HFF-Myc (cell line): Measurements from ENCODE around the gene FAM151A.
"Not testable (repeated sequence)": the region's sequence is repeated elsewhere in the genome, so short reads cannot be mapped to it uniquely, and the experiment has no call there.

Experiments
- DNase-seq: peaks from one replicate; pipeline ENCODE4 v3.0.0-alpha.2; 2011; ENCODE audit warnings: low read depth; ENCODE audit errors: extremely low read depth
- H3K4me3 ChIP-seq: replicated peaks from 2 replicates; pipeline ENCODE4 v1.5.1; 2011; ENCODE audit warnings: low read depth, mild to moderate bottlenecking, control low read depth, low read length
- CTCF ChIP-seq: IDR thresholded peaks from 2 replicates; pipeline ENCODE4 v1.5.1; 2012; ENCODE audit warnings: mild to moderate bottlenecking, low read depth, low read length, control low read depth; ENCODE audit errors: missing control alignments

Gene FAM151A

GRCh38 chr1:54649921-54650320 is 26.6 kb upstream of the FAM151A start:
- DNase-seq = no peak
- H3K4me3 ChIP-seq = no peak overlapping the region
- no peak for TF ChIP-seq CTCF

DNA sequence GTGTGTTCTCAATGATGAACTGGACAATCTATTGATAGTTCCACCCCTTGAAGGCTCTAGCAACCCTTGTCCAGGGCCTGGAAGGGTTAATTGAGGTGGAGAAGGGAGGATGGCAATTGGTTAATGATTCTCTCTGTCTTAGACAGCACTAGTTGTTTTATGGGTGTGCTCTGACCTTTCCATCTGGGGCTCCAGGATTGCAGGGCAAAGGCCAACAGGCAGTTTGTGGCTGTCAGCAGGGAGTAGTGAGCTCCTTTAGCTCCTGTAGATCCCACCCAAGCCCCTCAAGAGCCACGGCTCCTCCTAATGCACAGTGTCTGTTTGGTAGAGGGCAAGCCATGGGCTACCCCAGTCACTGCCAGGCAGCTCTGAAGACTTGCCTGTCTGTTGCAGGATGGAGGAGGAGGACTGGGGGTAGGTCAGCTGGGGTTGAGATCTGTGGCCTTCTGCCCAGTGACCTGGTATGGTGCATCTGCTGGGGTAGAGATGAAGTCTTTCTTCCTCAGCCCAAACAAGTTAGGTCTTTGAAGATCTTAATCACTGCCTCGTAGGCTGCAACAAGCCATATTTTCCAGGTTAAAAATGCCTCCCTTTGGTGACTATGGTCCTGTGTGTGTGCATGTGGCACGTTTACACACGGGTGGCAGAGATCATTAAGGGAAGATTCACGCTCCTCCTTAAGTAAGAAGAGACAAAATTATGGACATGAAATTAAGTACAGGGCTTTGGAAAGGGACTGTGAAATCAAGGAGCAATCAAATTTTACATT is 26.0 kb upstream of the FAM151A start:
- H3K4me3 ChIP-seq = no peak overlapping the region
- no peak for TF ChIP-seq CTCF
- no peak for DNase-seq

- no peak overlapping the region for H3K4me3 ChIP-seq
- no peak for DNase-seq
- TF ChIP-seq CTCF = no peak
These were observed 22.7 kb upstream of the FAM151A start for GRCh38 chr1:54645806-54646676.

GRCh38 chr1:54643736-54644135 is 20.4 kb upstream of the FAM151A start:
- no peak overlapping the region for H3K4me3 ChIP-seq
- TF ChIP-seq CTCF = no peak
- no peak for DNase-seq

DNA sequence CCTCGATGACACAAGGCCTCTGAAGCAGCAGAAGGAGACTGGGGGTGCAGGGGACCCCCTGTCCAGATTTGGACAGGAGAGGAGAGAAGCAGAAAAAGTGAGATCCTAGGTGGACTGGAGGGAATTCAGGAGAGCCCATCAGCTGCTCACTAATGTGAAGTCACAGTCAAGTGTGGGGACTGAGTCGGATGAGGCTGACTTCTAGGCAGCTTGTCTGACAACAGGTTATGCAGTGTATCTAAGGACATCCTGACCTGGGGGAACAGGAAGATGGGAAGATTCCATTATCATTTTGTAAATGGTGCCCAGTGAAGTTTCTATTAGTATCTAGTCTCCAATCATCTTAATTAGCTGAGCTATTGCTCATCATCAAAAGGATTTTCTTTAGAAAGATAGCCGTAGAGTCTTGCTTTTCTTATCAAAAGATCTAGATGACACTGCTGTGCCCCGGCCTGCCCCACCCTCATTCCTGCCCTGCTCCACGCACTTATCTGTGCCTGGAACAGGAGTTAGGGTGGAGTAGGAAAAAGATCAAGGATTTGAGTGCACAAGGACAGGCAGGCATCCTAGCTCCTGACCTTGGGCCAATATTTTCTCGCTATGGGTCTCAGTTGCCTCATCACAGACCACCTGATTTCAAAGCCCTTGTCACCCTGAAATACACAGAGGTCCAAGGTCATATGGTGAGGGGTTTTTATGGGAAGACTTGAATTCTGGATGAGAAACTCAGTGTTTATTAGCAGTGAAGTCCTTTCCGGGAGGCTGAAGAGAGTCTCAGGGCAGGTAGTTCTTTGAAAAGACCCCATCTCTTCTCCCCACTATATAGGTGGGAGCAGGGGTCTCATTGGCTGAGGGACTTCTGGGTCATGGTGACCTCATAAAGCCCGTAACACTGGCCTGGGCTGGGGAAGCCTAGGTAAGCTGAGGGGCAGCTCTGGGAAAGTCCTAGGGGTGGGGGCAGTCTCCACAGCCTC is 17.8 kb upstream of the FAM151A start, which contains the start of gene MROH7:
Gene MROH7 (plus strand): TSS at position 924 of the 974 bp plus-strand sequence. CDS start 11,141 bp downstream, outside the sequence.
- H3K4me3 ChIP-seq = no peak within 1 kb of the TSS
- DNase-seq = no peak
- no peak for TF ChIP-seq CTCF

GRCh38 chr1:54640361-54640760 is 17.0 kb upstream of the FAM151A start:
- no peak overlapping the region for H3K4me3 ChIP-seq
- TF ChIP-seq CTCF = no peak
- DNase-seq = no peak

GRCh38 chr1:54636461-54637446 is 13.4 kb upstream of the FAM151A start:
- not testable (repeated sequence) for H3K4me3 ChIP-seq, DNase-seq

- not testable (repeated sequence) for H3K4me3 ChIP-seq, DNase-seq
These were observed 12.5 kb upstream of the FAM151A start for GRCh38 chr1:54635804-54636203.
